ENCODE measurements around the gene PDK4. TPM values are rescaled to one million over a fixed set of nuclear protein-coding genes. Genes with fewer than 3 reads are reported as not detected.

The PDK4 gene
- total RNA-seq, 1 donor from 2014 or later = 8.7 TPM

GRCh38 chr7:95535662-95536061 lies 60.7 kb downstream of the PDK4 start:
- DNase-seq (ENCODE audit: extremely low read depth, low read depth, low spot score) = no peak

- DNase-seq (ENCODE audit: extremely low read depth, low read depth, low spot score) = no peak
Measured at GRCh38 chr7:95534796-95535195, 61.5 kb downstream of the PDK4 start.

Other genes starting within 250 kb of the PDK4 start
- not detected in 2 replicates for gene PON3, start 200.1 kb downstream of the PDK4 start, total RNA-seq
- gene PON2, start 161.5 kb downstream of the PDK4 start, total RNA-seq = 195 and 220 TPM in 2 replicates
- gene ASB4, start 110.6 kb downstream of the PDK4 start, total RNA-seq = 0.35 TPM in 1 of 2 replicates, not detected in the other
- 0.44 and 2.2 TPM in 2 replicates for gene DYNC1I1, start 176.0 kb upstream of the PDK4 start, total RNA-seq

Data from glomerular endothelial cell (primary cell).